ENCODE results near the gene LY6G6C.

LY6G6C gene

GRCh38 chr6:31677955-31678354, 43.6 kb downstream of the LY6G6C start:
- DNase-seq (ENCODE audit: low spot score) = no peak
- no peak for TF ChIP-seq CTCF (IDR thresholded peaks at IDR 0.05)
- Histone ChIP-seq H3K4me3 (no peak overlapping the region), H3K27ac (no peak overlapping the region)

GRCh38 chr6:31676904-31677303, 44.6 kb downstream of the LY6G6C start:
- no peak overlapping the region for H3K27ac ChIP-seq
- DNase-seq (ENCODE audit: low spot score) = no peak
- H3K4me3 ChIP-seq = no peak overlapping the region
- no peak for TF ChIP-seq CTCF (IDR thresholded peaks at IDR 0.05)

- no peak overlapping the region for H3K4me3 ChIP-seq
- TF ChIP-seq CTCF (IDR thresholded peaks at IDR 0.05) = no peak
- no peak overlapping the region for H3K27ac ChIP-seq
- DNase-seq (ENCODE audit: low spot score) = no peak
Measured at GRCh38 chr6:31676322-31676903, 45.1 kb downstream of the LY6G6C start.

- no peak for TF ChIP-seq CTCF (IDR thresholded peaks at IDR 0.05)
- Histone ChIP-seq H3K4me3 (no peak within 1 kb of the TSS), H3K27ac (no peak within 1 kb of the TSS)
- DNase-seq (ENCODE audit: low spot score) = no peak
Measured at GRCh38 chr6:31669676-31670075, 51.9 kb downstream of the LY6G6C start, which contains the start of gene LY6G5B. TSS of gene LY6G5B (plus strand) at chr6:31669976. CDS start at chr6:31670951, 975 bp downstream.
